Activated CD4-positive, alpha-beta T cell treated with anti-CD3 and anti-CD28 coated beads, Interleukin-2, amount 50 U/mL, for 16 hours (primary cell): ENCODE data around the gene WDR19.
"Not testable (repeated sequence)": the region's sequence is repeated elsewhere in the genome, so short reads cannot be mapped to it uniquely, and the experiment has no call there.

Experiments
- DNase-seq: peaks from one replicate; pipeline ENCODE4 v3.0.0-alpha.2; 2020

WDR19 gene

GRCh38 chr4:39181905-39182638, at the start of gene WDR19:
TSS of gene WDR19 (plus strand) at chr4:39182529. CDS start at chr4:39182558, 29 bp downstream.
- DNase-seq: peak; percentile 99

- DNase-seq: no peak
Measured at GRCh38 chr4:39133623-39134022, 48.7 kb upstream of the WDR19 start.

GRCh38 chr4:39134683-39135306, 47.5 kb upstream of the WDR19 start:
- no peak for DNase-seq

- not testable (repeated sequence) for DNase-seq
Measured at GRCh38 chr4:39138227-39138626, 44.1 kb upstream of the WDR19 start.

- no peak for DNase-seq
Measured at GRCh38 chr4:39146211-39146610, 36.1 kb upstream of the WDR19 start.

- DNase-seq: no peak
Measured at GRCh38 chr4:39154009-39154408, 28.3 kb upstream of the WDR19 start.

GRCh38 chr4:39157520-39157919, 24.8 kb upstream of the WDR19 start:
- DNase-seq: no peak

- no peak for DNase-seq
Measured at GRCh38 chr4:39166177-39166576, 16.2 kb upstream of the WDR19 start.

- DNase-seq: no peak
Measured at GRCh38 chr4:39166669-39167068, 15.7 kb upstream of the WDR19 start.

GRCh38 chr4:39169426-39169825, 12.9 kb upstream of the WDR19 start:
- DNase-seq: no peak

- no peak for DNase-seq
Measured at GRCh38 chr4:39170301-39170700, 12.0 kb upstream of the WDR19 start.

- DNase-seq: no peak
Measured at GRCh38 chr4:39178706-39179105, 3.6 kb upstream of the WDR19 start.

GRCh38 chr4:39179681-39180080, 2.6 kb upstream of the WDR19 start:
- no peak for DNase-seq

- not testable (repeated sequence) for DNase-seq
Measured at GRCh38 chr4:39180629-39181028, 1.7 kb upstream of the WDR19 start.

- no peak for DNase-seq
Measured at GRCh38 chr4:39181520-39181904, 817 bp upstream of the WDR19 start.

- DNase-seq: no peak
Measured at GRCh38 chr4:39201963-39202362, 19.6 kb downstream of the WDR19 start.

GRCh38 chr4:39204543-39204942, 22.2 kb downstream of the WDR19 start:
- DNase-seq: no peak

- no peak for DNase-seq
Measured at GRCh38 chr4:39205000-39205399, 22.7 kb downstream of the WDR19 start.

GRCh38 chr4:39205476-39205875, 23.1 kb downstream of the WDR19 start:
- no peak for DNase-seq

GRCh38 chr4:39227906-39228305, 45.6 kb downstream of the WDR19 start:
- DNase-seq: no peak

GRCh38 chr4:39228377-39228776, 46.0 kb downstream of the WDR19 start:
- DNase-seq: no peak

GRCh38 chr4:39230462-39230861, 48.1 kb downstream of the WDR19 start:
- DNase-seq: no peak

GRCh38 chr4:39231660-39232059, 49.3 kb downstream of the WDR19 start:
- no peak for DNase-seq

GRCh38 chr4:39232100-39232499, 49.8 kb downstream of the WDR19 start:
- no peak for DNase-seq

GRCh38 chr4:39233114-39233513, 50.8 kb downstream of the WDR19 start:
- DNase-seq: no peak
